HepG2 (cell line): ENCODE measurements around the gene SLC16A1. TPM values are rescaled to one million over a fixed set of nuclear protein-coding genes. Genes with fewer than 3 reads are reported as not detected.

ENCODE experiments used
- ATF1 ChIP-seq: IDR thresholded peaks from 2 replicates; pipeline ENCODE4 v1.6.1; 2016; ENCODE audit warnings: mild to moderate bottlenecking, control low read depth
- BORCS8-MEF2B ChIP-seq: sonication (generic); formaldehyde crosslinking; IDR thresholded peaks from 2 replicates; pipeline ENCODE4 v1.8.0; 2022; ENCODE audit warnings: mild to moderate bottlenecking, missing genetic modification reagents
- BRD4 ChIP-seq: sonication (generic); formaldehyde crosslinking; IDR thresholded peaks from 2 replicates; pipeline ENCODE4 v1.4.0; 2020; ENCODE audit warnings: missing genetic modification reagents
- CENPBD1 ChIP-seq: sonication (generic); formaldehyde crosslinking; IDR thresholded peaks from 2 replicates; pipeline ENCODE4 v1.8.0; 2022; ENCODE audit warnings: missing genetic modification reagents, low read depth, mild to moderate bottlenecking, borderline replicate concordance
- CREB1 ChIP-seq, 2 experiments: fragments of 450-650 bp in 1 of 2; IDR thresholded peaks; 2 replicates each; pipeline ENCODE4 v1.6.1; 2016 to 2017; ENCODE audit warnings: control low read depth in 1 of 2, mild to moderate bottlenecking in 1 of 2, missing compliant biosample characterization in 1 of 2, missing genetic modification characterization in 1 of 2
- E2F2 ChIP-seq: sonication (generic); formaldehyde crosslinking; IDR thresholded peaks from 2 replicates; pipeline ENCODE4 v1.4.0; 2020; ENCODE audit warnings: missing genetic modification reagents, borderline replicate concordance
- FOXA3 ChIP-seq: IDR thresholded peaks from 2 replicates; pipeline ENCODE4 v1.6.1; 2016; ENCODE audit warnings: missing genetic modification reagents, missing compliant biosample characterization
- HDAC2 ChIP-seq: sonication (generic); formaldehyde crosslinking; IDR thresholded peaks from 2 replicates; pipeline ENCODE4 v1.4.0; 2020; ENCODE audit warnings: missing genetic modification reagents
- HNF1B ChIP-seq: sonication (generic); formaldehyde crosslinking; IDR thresholded peaks from 2 replicates; pipeline ENCODE4 v1.5.1; 2020; ENCODE audit warnings: mild to moderate bottlenecking, moderate library complexity, missing genetic modification reagents
- KDM4B ChIP-seq: sonication (generic); formaldehyde crosslinking; IDR thresholded peaks from 2 replicates; pipeline ENCODE4 v1.4.0; 2020; ENCODE audit warnings: missing genetic modification reagents
- KLF16 ChIP-seq, 2 experiments: sonication (generic) in 1 of 2; formaldehyde crosslinking in 1 of 2; IDR thresholded peaks; 2 replicates each; pipeline versions ENCODE4 v1.6.1 to v1.8.0; 2016 to 2023; ENCODE audit warnings: missing genetic modification reagents in 2 of 2, missing compliant biosample characterization in 1 of 2
- RCOR2 ChIP-seq: IDR thresholded peaks from 2 replicates; pipeline ENCODE4 v1.6.1; 2016; ENCODE audit warnings: missing biosample characterization, missing genetic modification reagents
- SMARCC2 ChIP-seq: fragments of 450-650 bp; IDR thresholded peaks from 2 replicates; pipeline ENCODE4 v1.6.1; 2017; ENCODE audit warnings: antibody characterized with exemption, mild to moderate bottlenecking
- TAF1 ChIP-seq: sonication (generic); formaldehyde crosslinking; IDR thresholded peaks from 2 replicates; pipeline ENCODE4 v1.4.0; 2020; ENCODE audit warnings: missing genetic modification reagents
- YY1 ChIP-seq: IDR thresholded peaks from 2 replicates; pipeline ENCODE4 v1.6.1; 2011; ENCODE audit warnings: low read length, low read depth, moderate library complexity, mild to moderate bottlenecking; ENCODE audit not compliant: insufficient read depth, insufficient replicate concordance
- ZGPAT ChIP-seq: IDR thresholded peaks from 2 replicates; pipeline ENCODE4 v1.6.1; 2016; ENCODE audit warnings: mild to moderate bottlenecking
- ZNF225 ChIP-seq: sonication (generic); formaldehyde crosslinking; IDR thresholded peaks from 2 replicates; pipeline ENCODE4 v1.4.0; 2020; ENCODE audit warnings: mild to moderate bottlenecking, missing genetic modification reagents
- ZNF460 ChIP-seq: sonication (generic); formaldehyde crosslinking; IDR thresholded peaks from 2 replicates; pipeline ENCODE4 v1.5.1; 2020; ENCODE audit warnings: missing genetic modification reagents, mild to moderate bottlenecking, borderline replicate concordance
- ZNF577 ChIP-seq: sonication (generic); formaldehyde crosslinking; IDR thresholded peaks from 2 replicates; pipeline ENCODE4 v1.4.0; 2020; ENCODE audit warnings: mild to moderate bottlenecking, low read depth, missing genetic modification reagents, borderline replicate concordance
- ZNF652 ChIP-seq: IDR thresholded peaks from 2 replicates; pipeline ENCODE4 v1.6.1; 2016; ENCODE audit warnings: low read depth, borderline replicate concordance
- ZNF670 ChIP-seq: sonication (generic); formaldehyde crosslinking; IDR thresholded peaks from 2 replicates; pipeline ENCODE4 v1.8.0; 2022; ENCODE audit warnings: mild to moderate bottlenecking, missing genetic modification reagents, borderline replicate concordance
- ZNF740 ChIP-seq: sonication (generic); formaldehyde crosslinking; IDR thresholded peaks from 2 replicates; pipeline ENCODE4 v1.4.0; 2020; ENCODE audit warnings: missing genetic modification reagents
- polyA plus RNA-seq, 8 experiments: library from polyadenylated mRNA; depleted of rRNA in 3 of 8; stranded (reverse) in 7 of 8; unstranded in 1 of 8; fragments of >200 nt; fragmentation: Illumina TruSeq in 4 of 8; extraction: Trizol in 4 of 8; gene quantifications; 2 replicates each; pipeline versions ENCODE4 v1.2.1 to v1.2.3, GENCODE V29; 2011 to 2016; ENCODE audit warnings: low read depth in 4 of 8, missing spikeins in 1 of 8, mixed read lengths in 1 of 8; ENCODE audit not compliant: insufficient read depth in 1 of 8
- total RNA-seq, 5 experiments: library from RNA; depleted of rRNA; stranded (reverse); fragments of >200 nt; fragmentation: Illumina TruSeq; extraction: Trizol; gene quantifications; 2 replicates each; pipeline ENCODE4 v1.2.3, GENCODE V29; 2016; ENCODE audit warnings: low read depth in 1 of 5

The SLC16A1 gene
- total and polyA plus RNA-seq, 2 of the 13 experiments (the other 11 are each of a cell fraction or from before 2014, with no cell fraction given): 106 to 142 TPM

- no peak for TF ChIP-seq CREB1 (IDR thresholded peaks at IDR 0.05)
- peak; percentile 48; the same call in 1 of the 2 replicates for TF ChIP-seq CREB1 (CRISPR knock-in tag; IDR thresholded peaks at IDR 0.05)
- TF ChIP-seq RCOR2 (CRISPR knock-in tag): peak; percentile 24; the same call in 1 of the 2 replicates
- TF ChIP-seq BORCS8-MEF2B (CRISPR knock-in tag): no peak
- no peak for TF ChIP-seq ZNF652 (CRISPR knock-in tag)
- TF ChIP-seq ZNF670 (CRISPR knock-in tag): peak; percentile 44; the same call in 1 of the 2 replicates
- no peak for TF ChIP-seq CENPBD1 (CRISPR knock-in tag)
- no peak; the same call in 1 of the 2 replicates for TF ChIP-seq ZNF460 (CRISPR knock-in tag)
- TF ChIP-seq HNF1B (CRISPR knock-in tag): no peak
- peak; percentile 36; the same call in 1 of the 2 replicates for TF ChIP-seq HDAC2 (CRISPR knock-in tag)
- no peak for TF ChIP-seq TAF1 (CRISPR knock-in tag)
- TF ChIP-seq FOXA3: peak; percentile 75
- 0 out of 2 replicates have a peak, but pooled peaks have one; percentile 23 for TF ChIP-seq ZNF740
- no peak for TF ChIP-seq KDM4B
- TF ChIP-seq BRD4: 0 out of 2 replicates have a peak, but pooled peaks have one; percentile 9
- no peak for TF ChIP-seq ZNF577 (CRISPR knock-in tag)
- TF ChIP-seq E2F2: no peak
- TF ChIP-seq ATF1 (CRISPR knock-in tag): peak; percentile 71; the same call in 1 of the 2 replicates
- TF ChIP-seq ZNF225 (CRISPR knock-in tag): no peak
- TF ChIP-seq SMARCC2: no peak
- TF ChIP-seq YY1: no peak
- TF ChIP-seq ZGPAT (CRISPR knock-in tag): peak; percentile 77
- peak in 1 of 2 experiments; percentile 60; a peak in 1 of 4 replicates for TF ChIP-seq KLF16 (CRISPR knock-in tag; IDR thresholded peaks at IDR 0.05)
Observed at GRCh38 chr1:113003751-113004690, 48.0 kb upstream of the SLC16A1 start (continued).
